22Rv1 (cell line): ENCODE results near the gene ABCC8.

Experiments
- CTCF ChIP-seq: fragments of 450-650 bp; IDR thresholded peaks from 2 replicates; pipeline ENCODE4 v1.5.1; 2017; ENCODE audit warnings: mild to moderate bottlenecking
- ZFX ChIP-seq: fragments of 450-650 bp; IDR thresholded peaks from 2 replicates; pipeline ENCODE4 v1.6.1; 2017; ENCODE audit warnings: antibody characterized with exemption, borderline replicate concordance

DNA sequence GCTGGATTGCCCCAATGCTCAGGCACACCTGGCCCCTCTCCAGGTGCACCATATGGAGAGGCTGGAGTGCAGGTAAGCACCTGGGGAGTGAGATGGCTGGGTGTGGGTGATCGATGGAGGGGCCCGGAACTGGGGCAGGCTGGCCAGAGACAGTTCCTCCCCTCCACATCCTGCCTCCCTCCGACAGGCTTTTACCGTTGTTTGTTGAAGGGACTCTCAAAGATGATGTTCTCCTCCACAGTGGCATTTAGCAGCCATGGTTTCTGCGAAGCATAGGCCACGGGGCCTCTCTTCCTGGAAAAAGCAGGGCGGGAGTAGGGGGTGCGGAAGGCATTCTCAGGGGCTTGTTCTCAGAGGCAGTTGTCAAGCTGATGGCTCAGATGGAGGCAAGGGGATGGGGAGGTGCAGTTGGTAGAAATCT is 62.3 kb downstream of the ABCC8 start:
- no peak for TF ChIP-seq CTCF
- TF ChIP-seq ZFX: no peak
